B cell (primary cell): ENCODE measurements around the gene CSTA. TPM values are rescaled to one million over a fixed set of nuclear protein-coding genes. Genes with fewer than 3 reads are reported as not detected.

ENCODE experiments used
- ATAC-seq: fragments of 200-7000 bp; cut with Tn5 transposase; one replicate; pipeline ENCODE4 v1.10.0; 2021; ENCODE audit warnings: low read depth, mild to moderate bottlenecking, moderate number of reproducible peaks, moderate library complexity
- CTCF ChIA-PET: fragments of 350-600 bp; sonication (Branson Sonifier 250); formaldehyde crosslinking; loops from one replicate; lab custom pipeline; 2021; ENCODE audit warnings: antibody characterized with exemption, inconsistent platforms; lab: Charles Lee
- POLR2A ChIA-PET: fragments of 350-600 bp; sonication (Branson Sonifier 250); formaldehyde crosslinking; loops from one replicate; lab custom pipeline; 2021; ENCODE audit warnings: antibody characterized with exemption; lab: Charles Lee
- DNase-seq: peaks from one replicate; pipeline ENCODE4 v3.0.0; 2013
- H2AFZ ChIP-seq: 2 replicates; pipeline ENCODE4 v1.6.1; 2012; ENCODE audit warnings: mild to moderate bottlenecking, low read depth, low read length; ENCODE audit not compliant: insufficient read depth, poor library complexity, severe bottlenecking
- H3K27ac ChIP-seq, 2 donors: 1 replicate in 1 of 2; 2 replicates in 1 of 2; pipeline ENCODE4 v1.5.1; 2012 to 2013; ENCODE audit warnings: low read length in 2 of 2, mild to moderate bottlenecking in 2 of 2, moderate library complexity in 1 of 2
- H3K27me3 ChIP-seq, 4 experiments: fragments of 200-600 bp in 1 of 4; sonication (generic) in 1 of 4; replicated peaks in 1 of 4; 1 replicate in 2 of 4; 2 replicates in 2 of 4; pipeline versions ENCODE4 v1.6.1 to v1.7.0; 2013 to 2016; ENCODE audit warnings: low read length in 3 of 4, mild to moderate bottlenecking in 2 of 4, mixed read lengths in 1 of 4, moderate library complexity in 1 of 4; ENCODE audit not compliant: insufficient read depth in 4 of 4, control insufficient read depth in 3 of 4; ENCODE audit errors: control extremely low read depth in 1 of 4
- H3K36me3 ChIP-seq, 2 experiments: replicated peaks in 1 of 2; 1 replicate in 1 of 2; 2 replicates in 1 of 2; pipeline versions ENCODE4 v1.6.1 to v1.7.1; 2013; ENCODE audit warnings: low read length in 1 of 2; ENCODE audit not compliant: insufficient read depth in 2 of 2, control insufficient read depth in 1 of 2; ENCODE audit errors: control extremely low read depth in 1 of 2, extremely low read depth in 1 of 2
- H3K4me1 ChIP-seq, 2 donors: fragments of 200-600 bp in 1 of 2; sonication (generic) in 1 of 2; 1 replicate in 1 of 2; 2 replicates in 1 of 2; pipeline versions ENCODE4 v1.5.1 to v1.6.1; 2013 to 2017; ENCODE audit warnings: low read length in 2 of 2; ENCODE audit not compliant: control insufficient read depth in 2 of 2, insufficient read depth in 2 of 2
- H3K4me2 ChIP-seq: replicated peaks from 2 replicates; pipeline ENCODE3; 2012; ENCODE audit warnings: mild to moderate bottlenecking, low read depth, low read length; ENCODE audit not compliant: poor library complexity, severe bottlenecking
- H3K4me3 ChIP-seq, 5 experiments: fragments of 200-600 bp in 1 of 5; sonication (generic) in 1 of 5; 1 replicate in 3 of 5; 2 replicates in 2 of 5; pipeline versions ENCODE4 v1.5.1 to v1.7.0; 2011 to 2016; ENCODE audit warnings: low read length in 4 of 5, mild to moderate bottlenecking in 4 of 5, low read depth in 2 of 5, control low read depth in 1 of 5, moderate library complexity in 1 of 5; ENCODE audit not compliant: insufficient read depth in 1 of 5; ENCODE audit errors: control extremely low read depth in 1 of 5, extremely low read depth in 1 of 5
- H3K79me2 ChIP-seq: fragments of 200-600 bp; sonication (generic); one replicate; pipeline ENCODE4 v1.6.0; 2016; ENCODE audit warnings: low read length; ENCODE audit not compliant: control insufficient read depth, insufficient read depth
- H3K9ac ChIP-seq: fragments of 200-600 bp; sonication (generic); 2 replicates; pipeline ENCODE4 v1.6.1; 2017; ENCODE audit warnings: mild to moderate bottlenecking, low read length, moderate library complexity
- H3K9me3 ChIP-seq, 3 donors: one replicate each; pipeline versions ENCODE4 v1.6.1 to v1.7.1; 2013; ENCODE audit warnings: low read length in 2 of 3; ENCODE audit not compliant: control insufficient read depth in 2 of 3, insufficient read depth in 1 of 3; ENCODE audit errors: control extremely low read depth in 1 of 3
- H4K20me1 ChIP-seq: 2 replicates; pipeline ENCODE4 v1.6.0; 2012; ENCODE audit warnings: mild to moderate bottlenecking, low read length; ENCODE audit not compliant: insufficient read depth, control insufficient read depth, poor library complexity, severe bottlenecking
- H3K27ac Mint-ChIP-seq: one replicate; pipeline ENCODE4 v1.8.0; 2021; ENCODE audit warnings: mixed read lengths
- H3K27me3 Mint-ChIP-seq: one replicate; pipeline ENCODE4 v1.8.0; 2021; ENCODE audit warnings: mixed read lengths
- H3K4me1 Mint-ChIP-seq: one replicate; pipeline ENCODE4 v1.8.0; 2021; ENCODE audit warnings: mixed read lengths
- H3K4me3 Mint-ChIP-seq: one replicate; pipeline ENCODE4 v1.8.0; 2021; ENCODE audit warnings: mixed read lengths
- H3K9me3 Mint-ChIP-seq: one replicate; pipeline ENCODE4 v1.8.0; 2022; ENCODE audit warnings: mixed read lengths; ENCODE audit not compliant: insufficient read depth
- EZH2 ChIP-seq: IDR thresholded peaks from 2 replicates; pipeline ENCODE4 v1.6.1; 2012; ENCODE audit warnings: borderline replicate concordance, low read depth, mild to moderate bottlenecking, moderate library complexity, low read length; ENCODE audit not compliant: insufficient read depth, poor library complexity, severe bottlenecking
- WGBS: methylation state at CpG from one replicate; pipeline ENCODE4 v1.1.5; 2013; ENCODE audit warnings: missing lambda C conversion rate; ENCODE audit not compliant: insufficient coverage; 5-methylcytosine and 5-hydroxymethylcytosine counted together
- intact Hi-C: fragments of 100-400 bp; cut with micrococcal nuclease; formaldehyde crosslinking; loops from one replicate; pipeline ENCODE4 v1.10.0; 2022
- polyA plus RNA-seq: library from polyadenylated mRNA; depleted of rRNA; stranded (reverse); fragments of >200 nt; gene quantifications from 2 replicates; pipeline ENCODE4 v1.2.3, GENCODE V29; 2012
- total RNA-seq, 2 donors: library from RNA; stranded (reverse); fragments of 120-200 nt in 1 of 2; gene quantifications; 1 replicate in 1 of 2; 2 replicates in 1 of 2; pipeline versions ENCODE4 v1.2.3 to v1.2.4, GENCODE V29; 2013 to 2022
- TF ChIP-seq, protein P1 (sequence below): fragments of 200-600 bp; IDR thresholded peaks from one replicate; pipeline ENCODE4 v1.8.0; 2022; ENCODE audit warnings: antibody characterized with exemption, mild to moderate bottlenecking

The CSTA gene
- total and polyA plus RNA-seq, 2 donors (not counting 1 experiment from before 2014, with no cell fraction given), result 1.3 TPM; not detected in 1

- no peak for TF ChIP-seq EZH2
- Histone ChIP-seq H3K36me3 (no peaks in the 10 kb centered on the region), H4K20me1 (no peaks in the 10 kb centered on the region), H3K4me1 (no peaks in the 10 kb centered on the region), H3K9me3 (no peaks in the 10 kb centered on the region), H3K79me2 (no peaks in the 10 kb centered on the region), H2AFZ (no peak overlapping the region), H3K27me3 (no peaks in the 10 kb centered on the region), H3K27ac (no peak overlapping the region), H3K9ac (no peak overlapping the region), H3K4me2 (no peak overlapping the region), H3K4me3 (no peak overlapping the region)
- 7% methylated on average over 1 of the region's 3 CpGs for WGBS
- DNase-seq, result no peak
- peaks cover 13% of the 10 kb centered on the region for H3K27me3 Mint-ChIP-seq
- ChIA-PET POLR2A (no interaction called here), CTCF (interaction anchor here (0.8 kb wide), 1 partner anchor 10 kb away, joined by 5 read pairs; no protein-coding TSS in a partner anchor)
- H3K4me1 Mint-ChIP-seq, result no peaks in the 10 kb centered on the region
- intact Hi-C loops, result no loop called here
- H3K4me3 Mint-ChIP-seq, result no peak overlapping the region
- H3K9me3 Mint-ChIP-seq, result no peaks in the 10 kb centered on the region
- no peak overlapping the region for H3K27ac Mint-ChIP-seq
- no peak for ATAC-seq
These were observed 11.8 kb upstream of the CSTA start for GRCh38 chr3:122313281-122313680.

DNA sequence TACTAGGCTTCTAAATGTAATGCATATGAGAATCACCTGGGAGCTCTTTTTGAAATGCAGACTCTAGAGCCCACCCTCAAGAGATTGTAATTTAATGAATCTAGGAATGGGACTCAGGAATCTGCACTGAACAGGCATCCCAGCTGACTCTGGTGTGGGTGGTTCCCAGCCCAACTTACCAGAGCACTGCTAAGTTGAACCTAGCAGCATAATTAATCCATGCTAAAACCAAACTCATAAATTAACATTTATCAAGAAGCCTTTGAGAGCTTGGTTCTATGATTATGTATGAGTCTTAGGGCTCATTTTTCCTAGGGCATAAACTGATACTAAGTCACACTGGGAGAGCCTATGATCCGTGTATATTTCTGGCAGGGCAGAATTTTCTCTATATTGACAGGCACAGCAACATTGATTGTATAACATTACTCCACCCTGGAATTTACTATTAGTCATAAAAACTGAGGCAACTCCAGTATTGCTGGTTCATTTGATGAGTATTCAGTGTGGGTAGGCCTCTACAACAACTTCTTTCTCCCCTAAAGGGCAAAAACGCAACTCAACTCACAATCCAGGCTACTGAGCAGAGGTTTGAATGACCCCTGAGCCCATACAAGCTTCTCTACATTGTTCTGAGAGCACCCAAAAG, 10.7 kb upstream of the CSTA start:
- H4K20me1 ChIP-seq, result no peaks in the 10 kb centered on the region
- DNase-seq (no peak), ATAC-seq (no peak)
- H3K4me2 ChIP-seq, result no peak overlapping the region
- H3K4me1 Mint-ChIP-seq, result no peaks in the 10 kb centered on the region
- peaks cover 5% of the 10 kb centered on the region for H3K9me3 Mint-ChIP-seq
- WGBS, result no CpG with 5 or more reads among the region's 2 CpGs
- H3K27ac Mint-ChIP-seq, result no peak overlapping the region
- ChIA-PET CTCF (interaction anchor here (0.5 kb wide), 1 partner anchor 415 kb away, joined by 3 read pairs; no protein-coding TSS in a partner anchor), POLR2A (no interaction called here)
- intact Hi-C loops, result no loop called here
- peaks cover 14% of the 10 kb centered on the region for H3K27me3 Mint-ChIP-seq
- no peak overlapping the region for H3K4me3 Mint-ChIP-seq
- H3K27ac ChIP-seq, result no peak overlapping the region
- H3K79me2 ChIP-seq, result no peaks in the 10 kb centered on the region
- H3K4me1 ChIP-seq, result no peaks in the 10 kb centered on the region
- H3K9ac ChIP-seq, result no peak overlapping the region
- H3K36me3 ChIP-seq, result no peaks in the 10 kb centered on the region
- H3K4me3 ChIP-seq, result no peak overlapping the region
- no peaks in the 10 kb centered on the region for H3K27me3 ChIP-seq
- TF ChIP-seq, protein P1, sequence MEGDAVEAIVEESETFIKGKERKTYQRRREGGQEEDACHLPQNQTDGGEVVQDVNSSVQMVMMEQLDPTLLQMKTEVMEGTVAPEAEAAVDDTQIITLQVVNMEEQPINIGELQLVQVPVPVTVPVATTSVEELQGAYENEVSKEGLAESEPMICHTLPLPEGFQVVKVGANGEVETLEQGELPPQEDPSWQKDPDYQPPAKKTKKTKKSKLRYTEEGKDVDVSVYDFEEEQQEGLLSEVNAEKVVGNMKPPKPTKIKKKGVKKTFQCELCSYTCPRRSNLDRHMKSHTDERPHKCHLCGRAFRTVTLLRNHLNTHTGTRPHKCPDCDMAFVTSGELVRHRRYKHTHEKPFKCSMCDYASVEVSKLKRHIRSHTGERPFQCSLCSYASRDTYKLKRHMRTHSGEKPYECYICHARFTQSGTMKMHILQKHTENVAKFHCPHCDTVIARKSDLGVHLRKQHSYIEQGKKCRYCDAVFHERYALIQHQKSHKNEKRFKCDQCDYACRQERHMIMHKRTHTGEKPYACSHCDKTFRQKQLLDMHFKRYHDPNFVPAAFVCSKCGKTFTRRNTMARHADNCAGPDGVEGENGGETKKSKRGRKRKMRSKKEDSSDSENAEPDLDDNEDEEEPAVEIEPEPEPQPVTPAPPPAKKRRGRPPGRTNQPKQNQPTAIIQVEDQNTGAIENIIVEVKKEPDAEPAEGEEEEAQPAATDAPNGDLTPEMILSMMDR, result no peak
- no peak overlapping the region for H2AFZ ChIP-seq
- peaks cover 0 to 2% (median 0%) of the 10 kb centered on the region in 3 donors for H3K9me3 ChIP-seq
